HG02610 (cell line): ENCODE results near the gene RHBDF2.

Experiments used
- ATAC-seq: cut with Tn5 transposase; IDR thresholded peaks from one replicate; pipeline ENCODE4 v1.9.1; 2021; ENCODE audit warnings: mild to moderate bottlenecking, moderate library complexity; ENCODE audit not compliant: unreplicated experiment

Gene RHBDF2

DNA sequence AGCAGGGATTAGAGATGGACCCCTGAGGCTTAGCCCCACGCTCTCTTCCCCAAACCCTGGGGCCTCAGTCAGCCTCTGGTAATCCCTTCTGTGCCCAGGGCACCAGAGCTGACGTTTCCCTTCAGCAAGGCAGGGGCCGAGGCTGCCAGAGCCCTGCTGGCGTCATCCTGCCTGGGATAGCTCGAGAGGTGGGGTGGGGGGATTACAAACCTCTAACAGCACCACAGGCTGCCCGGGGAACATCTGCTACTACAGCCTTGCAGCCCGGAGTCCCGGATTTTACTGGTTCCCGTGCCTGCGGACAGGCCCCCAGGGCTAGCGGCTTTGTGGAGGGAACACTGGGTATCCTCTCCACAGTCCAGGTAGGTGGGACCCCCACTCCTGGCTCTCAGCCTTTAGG is 33.9 kb downstream of the RHBDF2 start, which contains the start of gene AANAT:
Gene AANAT, plus strand, starts transcription at position 238 of the 400 bp plus-strand sequence. CDS start 1,144 bp downstream, outside the sequence.
- no peak for ATAC-seq

DNA sequence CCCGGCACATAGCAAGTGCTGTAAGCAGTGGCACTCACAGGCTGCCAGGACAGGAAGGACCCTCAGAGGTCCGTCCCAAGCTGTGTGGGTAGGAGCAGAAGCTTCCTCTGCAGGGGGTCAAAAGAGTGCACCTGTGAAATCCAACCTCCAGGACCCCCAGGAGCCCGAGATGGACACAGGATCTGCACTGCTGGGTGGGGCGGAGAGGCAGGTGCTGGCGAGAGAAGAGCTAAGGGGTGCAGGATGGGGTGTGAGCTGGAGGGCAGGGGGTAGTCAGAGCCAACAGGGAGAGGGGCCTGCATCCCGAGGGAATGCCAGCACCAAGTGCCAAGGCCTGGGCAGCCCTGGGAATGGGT is 34.5 kb downstream of the RHBDF2 start:
- no peak for ATAC-seq

DNA sequence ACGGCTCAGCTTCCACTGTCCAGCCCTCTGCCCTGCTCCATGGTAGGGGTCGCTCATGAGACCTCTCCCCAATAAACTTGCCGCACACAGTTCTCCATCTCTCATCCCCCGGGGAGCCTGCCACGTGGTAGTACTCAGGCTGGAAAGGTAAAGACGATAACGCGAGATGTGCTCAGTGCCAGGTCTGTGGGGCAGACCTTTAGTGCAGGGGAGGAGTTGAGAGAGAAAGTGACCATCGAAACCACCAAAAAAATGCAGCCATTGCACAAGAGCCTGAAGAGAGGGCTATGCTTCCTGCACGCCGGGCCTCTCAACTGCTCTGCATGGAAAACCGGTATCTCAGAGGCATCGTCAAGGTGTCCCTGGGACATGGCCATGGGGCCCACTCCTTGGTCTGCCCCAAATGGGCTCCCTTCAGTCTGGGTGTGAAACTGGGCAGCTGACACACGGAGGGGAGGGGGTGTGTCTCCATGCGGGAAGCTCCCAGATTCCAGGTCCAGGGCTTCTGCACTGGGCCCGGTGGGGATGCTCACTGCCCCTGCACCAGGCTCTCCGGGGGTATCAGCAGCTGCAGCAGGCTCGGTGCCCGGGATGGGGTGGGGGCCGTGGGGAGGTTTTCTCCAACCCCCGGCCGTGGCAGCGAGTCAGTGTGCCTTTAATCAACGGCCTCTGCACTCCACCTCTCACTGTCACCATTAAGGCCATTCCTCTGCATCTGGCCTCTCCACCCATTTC is 38.5 kb downstream of the RHBDF2 start:
- no peak for ATAC-seq

DNA sequence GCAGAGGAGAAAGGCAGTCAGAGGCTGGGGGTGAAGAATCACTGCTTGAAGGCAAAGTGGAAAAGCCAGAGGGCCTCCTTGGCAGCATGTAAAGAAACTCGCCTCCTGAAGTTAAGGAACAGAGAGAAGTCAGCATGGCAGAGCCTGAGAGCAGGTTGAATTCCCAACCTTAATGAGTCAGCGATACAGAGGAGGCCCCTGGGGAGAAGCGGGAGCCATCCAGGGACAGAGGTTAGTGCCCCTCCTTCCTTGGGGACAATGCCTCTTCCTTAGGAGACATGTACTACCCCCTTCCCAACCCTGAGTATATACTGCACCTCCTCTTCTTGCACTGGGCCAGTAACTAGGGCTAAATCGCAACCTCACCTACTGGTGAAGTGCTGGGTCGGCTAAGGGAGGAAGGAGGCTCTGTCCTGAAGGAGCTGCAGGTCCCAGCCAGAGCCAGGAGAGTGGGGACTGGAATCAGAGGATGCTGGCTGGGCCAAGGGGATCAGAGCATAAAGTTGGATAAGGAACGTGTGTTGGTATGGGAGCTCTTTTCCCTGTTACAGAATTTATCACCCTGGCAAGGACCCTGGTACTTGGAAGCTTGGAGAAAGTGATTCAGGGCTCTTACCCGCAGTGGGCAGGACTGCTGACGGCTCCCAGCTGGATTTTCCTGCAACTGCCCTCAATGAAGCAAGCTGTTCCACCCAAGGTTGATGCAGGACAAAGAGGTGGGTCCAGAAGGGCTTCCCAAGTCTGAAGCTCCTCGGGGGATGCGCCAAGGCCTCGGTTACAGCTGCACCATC is 39.3 kb downstream of the RHBDF2 start:
- no peak for ATAC-seq

DNA sequence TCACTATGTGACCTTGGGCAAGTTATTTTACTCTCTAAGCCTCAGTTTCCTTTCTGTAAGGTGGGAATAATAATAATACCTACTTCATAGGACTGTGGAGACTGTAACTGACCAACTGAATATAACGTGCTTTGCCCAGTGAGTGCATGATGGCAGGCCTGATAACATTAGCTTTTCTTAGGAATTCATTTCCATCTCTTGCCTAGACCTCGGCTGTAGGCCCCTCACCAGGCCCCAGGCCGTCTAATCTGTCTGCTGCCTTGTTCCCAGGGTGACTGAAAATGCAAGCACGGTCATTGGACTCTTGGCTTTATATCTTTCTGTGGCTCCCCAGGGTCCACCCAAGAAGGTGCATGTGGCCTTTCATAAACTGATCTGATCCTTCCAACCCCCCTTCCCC is 41.5 kb downstream of the RHBDF2 start:
- ATAC-seq, result no peak

DNA sequence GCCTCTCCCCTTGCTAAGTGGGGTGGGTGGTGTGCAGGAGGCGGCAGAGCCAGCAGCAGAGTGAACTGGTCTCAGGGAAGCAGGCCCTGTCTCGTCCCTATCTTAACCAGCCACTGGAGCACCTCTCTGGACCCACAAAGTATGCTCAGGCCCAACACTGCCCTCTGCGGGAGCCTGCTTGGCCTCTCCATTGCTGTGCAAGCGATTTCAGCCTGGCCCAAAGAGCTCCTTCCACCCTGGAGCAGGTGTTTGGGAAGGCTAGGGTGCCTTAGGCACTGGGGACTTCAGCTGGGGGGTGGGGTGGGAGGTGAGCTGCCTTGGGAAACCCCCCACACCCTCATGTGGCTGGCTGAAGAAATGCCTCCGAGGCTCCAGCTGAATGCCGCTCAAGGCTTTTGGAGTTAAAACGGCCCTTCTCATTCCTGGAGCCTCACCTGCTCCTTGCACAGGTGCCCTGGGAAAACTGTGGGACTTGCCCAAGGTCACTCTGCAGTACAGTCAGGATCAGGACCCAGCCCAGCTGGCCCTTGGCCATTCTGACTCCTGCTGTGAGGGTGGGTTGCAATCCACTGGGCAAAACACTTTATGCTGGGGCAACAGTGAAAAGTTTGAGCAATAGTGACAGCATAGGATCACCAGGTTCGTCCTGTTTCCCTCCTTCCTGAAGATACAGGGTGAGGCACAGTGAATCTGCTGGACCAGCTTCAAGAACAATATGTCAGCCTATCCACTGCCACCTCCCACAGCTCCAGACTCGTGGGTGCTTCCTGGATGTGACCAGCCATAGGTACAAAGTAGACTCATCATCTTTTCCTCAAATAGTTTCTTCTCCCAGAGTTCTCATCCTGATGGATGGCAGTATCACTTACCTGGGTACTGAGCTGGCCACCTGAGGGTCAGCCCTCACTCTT is 42.4 kb downstream of the RHBDF2 start:
- ATAC-seq, result no peak

DNA sequence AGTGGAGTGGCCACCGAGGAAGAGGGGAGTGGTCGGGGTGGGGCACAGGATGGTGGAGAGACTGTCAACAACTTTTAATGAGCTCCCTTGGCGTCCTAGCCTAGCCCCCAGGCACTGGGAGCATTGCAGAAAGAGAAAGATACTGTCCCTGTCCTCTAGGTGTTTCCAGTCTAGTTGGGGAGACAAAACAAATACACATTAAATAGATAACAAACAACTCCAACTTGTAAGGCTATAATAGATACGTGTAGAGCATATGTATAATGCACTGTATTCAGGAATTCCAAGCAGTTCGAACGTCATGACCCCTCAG is 47.8 kb downstream of the RHBDF2 start:
- no peak for ATAC-seq

DNA sequence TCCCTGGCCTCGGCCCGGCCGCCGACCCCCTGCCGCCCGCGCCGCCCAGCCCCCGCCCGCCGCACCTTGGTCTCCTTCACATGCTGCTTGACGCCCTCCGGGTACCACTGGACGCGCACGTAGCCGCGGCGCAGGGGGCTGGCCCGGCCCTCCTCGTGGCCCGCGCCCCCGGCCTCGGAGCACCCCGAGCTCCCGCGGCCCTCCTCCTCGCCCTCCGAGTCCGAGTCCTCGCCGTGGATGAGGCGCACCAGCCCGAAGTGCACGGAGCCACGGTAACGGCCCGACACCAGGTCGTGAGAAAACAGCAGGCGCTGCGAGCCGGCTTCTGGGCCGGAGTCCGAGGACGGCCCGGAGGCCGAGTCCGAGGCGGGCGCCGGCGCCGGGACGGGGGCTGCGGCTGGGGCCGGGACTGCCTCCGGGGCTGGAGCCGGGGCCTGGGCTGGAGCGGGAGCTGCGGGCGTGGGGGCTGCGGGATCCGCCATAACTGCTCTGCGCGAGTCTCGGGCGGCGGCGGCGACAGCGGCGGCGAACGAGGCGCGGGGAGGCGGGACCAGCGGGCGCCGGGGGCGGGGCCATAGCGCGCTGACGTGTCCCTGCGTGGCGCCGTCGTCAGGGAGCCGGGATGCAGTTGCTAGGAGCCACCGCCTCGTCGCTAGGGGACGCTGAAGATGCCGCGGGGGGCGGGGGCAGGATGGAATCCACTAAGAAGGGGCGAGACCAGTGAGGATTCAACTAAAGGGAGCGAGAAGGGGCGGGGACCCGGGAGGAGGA is 48.4 kb downstream of the RHBDF2 start, which contains the start of gene UBE2O:
Gene UBE2O, minus strand, starts transcription at position 493 of the 771 bp plus-strand sequence. Its CDS starts 11 bp downstream, at position 482.
- ATAC-seq, result peak; percentile 80

DNA sequence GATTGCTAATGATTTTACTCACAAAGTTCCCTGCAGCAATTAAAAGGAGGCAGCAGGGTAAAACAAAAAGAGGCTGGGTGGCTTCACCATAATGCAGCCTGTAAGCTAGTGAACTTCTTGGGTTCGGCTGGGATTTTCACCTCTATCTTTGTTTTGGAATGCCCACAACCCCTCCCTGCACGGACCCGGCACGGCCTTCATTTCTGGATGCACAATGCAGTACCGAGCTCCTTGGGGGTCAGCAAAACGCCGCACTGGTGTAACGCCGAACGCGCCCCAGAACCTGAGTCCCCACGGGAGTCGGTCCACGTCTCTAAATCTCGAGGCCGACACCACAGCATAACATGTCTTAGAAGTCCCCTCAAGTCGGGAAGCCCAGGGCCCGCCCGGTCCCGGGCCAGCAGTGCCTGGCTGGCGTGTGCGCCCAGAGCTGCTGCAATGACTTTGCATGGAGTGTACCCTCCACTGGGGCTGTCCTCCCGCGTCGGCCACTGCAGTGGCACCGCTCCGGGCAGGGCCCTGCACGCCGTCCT is 49.0 kb downstream of the RHBDF2 start:
- no peak for ATAC-seq

DNA sequence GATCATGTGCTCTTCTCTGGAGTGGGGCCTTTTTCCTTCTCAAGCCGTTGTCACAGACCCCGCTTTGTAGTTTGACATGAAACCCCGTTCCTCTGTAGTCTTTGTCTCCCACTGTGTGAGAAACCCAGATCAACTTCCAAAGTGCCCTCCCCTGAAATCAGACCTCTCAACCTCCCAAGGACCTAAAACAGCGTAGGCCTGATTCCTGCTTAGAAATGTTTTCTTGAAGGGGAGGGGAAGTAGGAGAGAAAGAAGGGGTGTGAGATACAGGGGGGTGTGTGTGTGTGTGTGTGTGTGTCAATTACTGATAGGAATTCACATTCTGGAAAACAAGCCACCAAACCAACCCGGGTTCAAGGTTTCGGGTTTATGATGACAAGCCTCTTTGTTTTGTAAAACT is 49.7 kb downstream of the RHBDF2 start:
- ATAC-seq, result no peak

DNA sequence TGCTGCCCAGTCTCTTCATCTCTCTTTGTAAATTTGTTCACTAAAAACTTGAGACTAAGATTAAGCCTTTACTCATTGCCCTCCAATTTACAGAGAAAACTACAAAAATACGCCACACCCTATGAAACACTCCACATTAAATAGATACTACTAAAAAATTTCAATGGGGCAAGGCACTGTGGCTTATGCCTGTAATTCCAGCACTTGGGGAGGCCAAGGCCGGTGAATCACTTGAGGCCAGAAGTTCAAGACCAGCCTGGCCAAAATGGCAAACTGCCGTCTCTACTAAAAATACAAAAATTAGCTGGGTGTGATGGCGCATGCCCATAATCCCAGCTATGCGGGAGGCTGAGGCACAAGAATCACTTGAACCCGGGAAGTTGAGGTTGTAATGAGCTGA is 52.1 kb downstream of the RHBDF2 start:
- ATAC-seq, result no peak

DNA sequence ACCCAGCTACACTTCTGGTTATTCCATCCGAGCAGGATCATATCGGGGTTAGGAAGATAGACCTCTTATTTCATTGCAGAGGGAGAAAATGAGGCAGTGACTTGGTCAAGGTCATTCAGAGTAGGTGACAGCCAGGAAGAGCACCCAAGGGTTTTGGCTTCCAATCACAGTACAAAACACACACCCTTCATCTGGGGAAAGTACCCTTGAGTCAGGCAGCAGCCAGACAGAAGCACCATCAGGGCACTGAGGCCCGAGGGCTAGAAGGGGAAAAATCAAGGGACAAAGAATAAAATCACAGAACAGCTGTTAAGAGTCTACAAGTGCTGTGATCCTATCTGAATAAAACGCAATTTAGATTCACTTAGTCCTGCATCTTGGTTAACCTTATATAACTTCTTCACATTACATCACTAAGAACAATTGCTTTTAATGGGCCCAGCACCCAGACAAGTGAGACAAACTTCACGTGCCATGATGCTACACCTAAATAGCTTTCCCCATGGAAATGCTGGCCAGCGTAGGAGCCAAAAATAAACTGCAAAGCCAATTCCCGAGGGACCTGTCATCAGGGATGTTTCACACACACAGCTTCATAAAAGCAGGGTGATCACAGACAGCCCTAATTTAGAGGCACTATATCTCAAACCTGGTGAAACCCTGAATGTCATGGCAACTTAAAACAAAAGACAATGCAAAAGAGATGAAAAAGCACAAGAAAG is 53.1 kb downstream of the RHBDF2 start:
- no peak for ATAC-seq

DNA sequence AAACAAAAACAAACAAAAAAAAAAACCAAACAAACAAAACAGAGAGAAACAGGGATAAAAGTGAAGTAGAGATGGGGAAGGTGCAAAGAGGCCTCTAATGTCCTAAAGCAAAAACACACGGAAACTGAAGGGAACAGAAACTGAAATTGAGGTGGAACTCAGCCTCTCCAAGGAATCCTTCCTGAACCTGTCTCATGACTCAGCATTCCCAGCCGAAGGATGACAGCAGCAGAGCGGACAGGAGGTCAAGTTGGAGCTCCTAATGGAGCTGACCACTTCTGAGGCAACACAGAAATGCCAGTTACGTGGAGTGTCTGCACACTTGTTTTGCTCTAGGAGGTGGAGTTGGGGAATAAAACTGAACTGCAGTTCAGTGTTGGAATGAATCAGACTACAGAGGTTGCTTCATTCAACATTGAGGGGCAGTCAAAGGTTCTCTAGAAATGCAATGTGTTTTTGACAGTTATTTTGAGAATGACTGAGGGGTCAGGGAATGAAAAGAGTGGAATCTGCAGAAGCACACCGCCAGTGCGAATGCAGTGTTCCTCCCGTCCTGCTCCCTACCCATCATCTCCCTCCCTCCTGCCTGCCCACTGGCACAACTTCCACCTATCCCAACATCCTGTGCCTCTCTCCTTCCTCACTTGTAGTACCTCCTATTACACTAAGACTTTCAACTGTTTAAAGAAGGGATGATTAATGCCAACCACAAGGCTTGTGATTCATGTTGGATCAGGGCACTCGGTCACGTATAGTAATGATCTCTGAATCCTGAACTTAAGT is 54.6 kb downstream of the RHBDF2 start:
- ATAC-seq, result no peak

DNA sequence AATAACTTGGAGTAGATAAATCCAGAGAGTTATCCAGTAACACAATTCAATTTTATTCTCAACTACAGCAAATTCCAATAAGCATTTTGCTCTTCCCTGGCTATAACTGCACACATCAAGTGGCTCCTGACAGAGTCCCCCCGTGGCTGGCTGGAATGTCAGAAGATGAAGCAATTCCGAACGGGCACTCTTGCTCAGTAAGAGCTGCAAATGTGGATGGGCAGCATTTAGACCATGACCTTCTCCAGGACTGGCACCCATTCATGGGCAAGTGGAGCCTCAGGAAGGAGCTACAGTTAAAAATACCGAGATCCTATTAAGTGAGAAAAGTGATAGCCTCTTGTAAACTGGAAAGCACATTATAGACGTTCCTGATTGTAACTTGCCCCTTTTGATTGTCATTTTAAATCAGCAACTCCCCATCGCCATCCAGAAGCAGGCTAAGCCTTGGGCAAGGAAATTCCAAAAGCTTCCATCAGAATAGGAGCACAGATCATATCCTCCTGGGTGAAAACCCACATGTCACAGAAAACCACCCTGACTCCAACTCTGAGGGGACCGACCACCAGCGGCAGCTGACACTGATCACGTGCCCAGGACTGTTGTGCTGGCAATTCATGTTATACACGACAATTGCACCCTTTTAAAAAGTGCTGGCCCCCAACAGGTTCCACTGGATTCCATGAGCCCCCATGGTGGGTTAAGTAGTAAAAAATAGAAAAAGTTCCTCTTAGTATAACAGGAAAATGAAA is 55.4 kb downstream of the RHBDF2 start:
- ATAC-seq, result no peak

DNA sequence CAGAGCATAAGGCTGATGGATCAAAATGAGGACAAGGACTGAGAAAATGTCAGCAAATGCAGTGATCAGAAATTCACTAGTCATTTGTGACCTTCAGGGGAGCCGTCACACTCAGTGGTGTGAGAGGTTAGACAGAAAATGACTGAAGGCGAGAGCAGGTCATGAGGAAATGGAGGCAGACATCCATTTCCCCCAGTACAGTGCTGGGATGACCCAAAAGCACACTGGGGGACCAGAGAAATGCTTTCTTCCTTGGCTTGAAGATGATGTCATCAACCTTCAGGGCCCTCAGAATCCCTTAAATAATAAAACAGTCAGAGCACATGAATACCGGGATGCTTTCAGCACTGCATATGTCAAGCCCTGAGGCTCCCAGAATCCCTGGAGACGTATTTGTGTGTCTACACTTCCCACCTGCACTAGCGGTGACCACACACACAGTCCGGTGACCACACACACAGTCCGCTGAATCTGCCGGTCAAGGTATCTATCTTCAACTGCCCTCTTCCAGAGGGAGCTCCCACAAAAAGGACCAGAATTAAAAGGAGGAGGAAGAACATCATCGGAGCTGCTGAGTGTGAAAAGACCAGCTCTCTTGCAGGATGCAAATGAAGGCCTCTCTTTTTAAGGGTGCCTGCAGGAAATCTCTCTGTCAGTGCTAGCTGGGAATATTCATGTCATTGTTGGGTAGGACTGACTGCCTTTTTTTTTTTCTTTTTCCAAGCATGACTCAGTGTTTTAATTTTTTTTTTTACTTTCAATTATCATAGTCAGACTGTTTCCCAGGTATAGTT is 56.5 kb downstream of the RHBDF2 start:
- ATAC-seq, result no peak

DNA sequence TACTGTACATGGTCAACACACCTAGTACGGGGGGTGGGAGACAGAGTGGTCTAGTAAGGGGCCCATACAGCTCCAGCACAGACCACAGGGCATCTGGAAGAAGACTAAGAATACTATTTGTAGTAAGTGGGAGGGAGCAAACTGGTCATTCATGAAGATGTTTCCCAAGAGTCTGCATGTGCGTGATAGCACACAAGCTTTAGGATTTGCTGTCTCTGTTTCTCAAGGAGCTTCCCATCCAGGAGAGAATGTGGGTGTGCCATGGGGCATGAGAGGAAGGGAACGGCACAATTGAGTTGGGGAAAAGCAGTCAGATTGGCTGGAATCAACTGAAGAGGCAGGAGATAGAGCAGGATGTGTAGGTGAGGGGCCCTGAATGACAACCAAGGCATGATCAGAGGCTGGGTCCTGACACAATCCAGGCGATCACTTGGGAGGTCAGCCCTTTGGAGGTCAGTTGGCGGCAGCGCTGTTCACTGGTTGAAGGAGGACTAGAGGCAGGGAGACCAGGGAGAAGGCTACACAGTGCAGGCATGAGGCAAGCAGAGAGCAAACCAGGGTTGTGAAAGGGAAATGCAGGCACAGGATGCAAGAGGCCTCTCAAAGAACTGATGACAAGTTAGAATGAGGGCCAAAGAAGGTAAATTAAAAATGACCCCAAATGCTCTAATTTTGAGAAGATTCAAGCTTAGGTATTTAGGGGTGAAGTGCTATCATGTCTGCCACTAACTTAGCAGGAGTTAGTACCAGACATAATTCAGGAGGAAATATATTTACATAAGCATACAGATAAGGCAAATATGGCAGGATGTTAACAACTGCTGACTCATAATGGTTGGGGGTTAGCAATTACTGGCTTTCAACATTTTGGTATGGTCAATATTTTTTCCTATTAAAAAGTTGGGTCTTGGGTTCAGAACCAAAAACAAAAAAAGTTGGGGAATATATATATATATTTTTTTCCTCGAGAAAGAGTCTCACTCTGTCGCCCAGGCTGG is 58.6 kb downstream of the RHBDF2 start:
- ATAC-seq, result no peak
